HG03175 (cell line): ENCODE results near the gene SDHAF3.
A peak's percentile ranks its signal among the peaks of the same experiment; 100 is the strongest.
"Not testable (repeated sequence)": the region's sequence is repeated elsewhere in the genome, so short reads cannot be mapped to it uniquely, and the experiment has no call there.

Source experiments
- ATAC-seq: cut with Tn5 transposase; IDR thresholded peaks from one replicate; pipeline ENCODE4 v1.9.1; 2021; ENCODE audit warnings: mild to moderate bottlenecking, moderate library complexity; ENCODE audit not compliant: unreplicated experiment

SDHAF3 gene

DNA sequence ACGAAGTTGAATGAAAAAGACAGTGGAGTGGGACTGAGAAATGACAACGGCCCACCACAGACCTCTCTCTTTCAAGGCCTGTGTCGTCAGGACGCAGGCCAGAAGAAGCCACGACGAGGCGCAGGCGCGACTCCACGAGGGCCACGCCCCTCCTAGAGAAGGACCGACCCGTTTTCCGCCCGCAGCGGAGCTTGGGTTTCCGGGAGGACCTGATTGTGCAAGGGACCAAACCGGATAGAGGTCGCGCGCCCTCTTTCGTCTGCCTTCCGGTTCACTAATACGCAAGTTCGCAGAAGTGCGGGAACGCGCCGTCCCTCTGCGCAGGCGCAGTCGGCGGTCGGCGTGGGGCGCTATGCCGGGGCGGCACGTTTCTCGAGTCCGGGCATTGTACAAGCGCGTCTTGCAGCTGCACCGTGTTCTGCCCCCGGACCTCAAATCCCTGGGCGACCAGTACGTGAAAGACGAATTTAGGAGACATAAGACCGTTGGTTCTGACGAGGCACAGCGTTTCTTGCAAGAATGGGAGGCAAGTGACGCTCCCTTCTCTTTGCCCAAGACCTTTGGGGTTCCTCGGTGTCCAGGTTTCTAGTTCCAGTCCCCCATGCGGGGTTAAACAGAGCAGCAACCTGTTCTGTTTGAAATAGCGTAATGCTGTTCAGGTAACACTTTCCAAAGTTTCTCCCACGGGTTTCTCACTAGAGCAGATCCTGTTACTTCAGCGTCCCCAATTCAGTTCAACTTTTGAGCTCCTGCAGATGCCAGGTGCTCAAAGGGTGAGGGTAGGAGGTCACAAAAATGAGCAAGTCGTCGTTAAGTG is at the start of gene SDHAF3:
Gene SDHAF3 (plus strand): TSS at position 327 of the 817 bp plus-strand sequence. CDS start 26 bp downstream, at position 353.
- ATAC-seq = peak; percentile 92

DNA sequence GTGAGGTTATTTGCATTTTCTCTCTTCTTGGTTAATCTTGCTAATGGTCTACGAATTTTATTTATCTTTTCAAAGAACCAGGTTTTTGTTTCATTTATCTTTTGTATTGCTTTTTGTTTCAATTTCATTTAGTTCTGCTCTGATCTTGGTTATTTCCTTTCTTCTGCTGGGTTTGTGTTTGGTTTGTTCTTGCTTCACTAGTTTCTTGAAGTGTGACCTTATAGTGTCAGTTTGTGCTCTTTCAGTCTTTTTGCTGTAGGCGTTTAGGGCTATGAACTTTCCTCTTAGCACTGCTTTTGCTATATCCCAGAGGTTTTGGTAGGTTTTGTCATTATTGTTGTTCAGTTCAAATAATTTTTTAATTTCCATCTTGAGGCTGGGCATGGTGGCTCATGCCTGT is 45.5 kb upstream of the SDHAF3 start:
- ATAC-seq = not testable (repeated sequence)

DNA sequence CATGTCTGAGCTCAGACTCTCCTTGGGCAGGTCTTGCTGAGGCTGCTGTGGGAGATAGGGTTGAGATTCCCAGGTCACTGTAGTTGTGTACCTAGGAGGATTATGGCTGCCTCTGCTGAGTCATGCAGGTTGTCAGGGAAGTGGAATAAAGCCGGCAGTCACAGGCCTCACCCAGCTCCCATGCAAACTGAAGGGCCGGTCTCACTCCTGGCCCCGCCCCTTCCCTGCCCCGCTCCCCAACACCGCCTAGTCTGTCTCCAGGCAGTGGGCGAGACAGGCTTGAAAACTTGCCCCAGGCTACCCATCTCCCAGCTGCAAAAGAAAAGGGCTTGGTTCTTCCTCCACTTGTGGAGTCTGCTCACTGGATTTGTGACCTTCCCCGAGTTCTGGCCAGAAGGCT is 41.6 kb upstream of the SDHAF3 start:
- ATAC-seq = no peak

DNA sequence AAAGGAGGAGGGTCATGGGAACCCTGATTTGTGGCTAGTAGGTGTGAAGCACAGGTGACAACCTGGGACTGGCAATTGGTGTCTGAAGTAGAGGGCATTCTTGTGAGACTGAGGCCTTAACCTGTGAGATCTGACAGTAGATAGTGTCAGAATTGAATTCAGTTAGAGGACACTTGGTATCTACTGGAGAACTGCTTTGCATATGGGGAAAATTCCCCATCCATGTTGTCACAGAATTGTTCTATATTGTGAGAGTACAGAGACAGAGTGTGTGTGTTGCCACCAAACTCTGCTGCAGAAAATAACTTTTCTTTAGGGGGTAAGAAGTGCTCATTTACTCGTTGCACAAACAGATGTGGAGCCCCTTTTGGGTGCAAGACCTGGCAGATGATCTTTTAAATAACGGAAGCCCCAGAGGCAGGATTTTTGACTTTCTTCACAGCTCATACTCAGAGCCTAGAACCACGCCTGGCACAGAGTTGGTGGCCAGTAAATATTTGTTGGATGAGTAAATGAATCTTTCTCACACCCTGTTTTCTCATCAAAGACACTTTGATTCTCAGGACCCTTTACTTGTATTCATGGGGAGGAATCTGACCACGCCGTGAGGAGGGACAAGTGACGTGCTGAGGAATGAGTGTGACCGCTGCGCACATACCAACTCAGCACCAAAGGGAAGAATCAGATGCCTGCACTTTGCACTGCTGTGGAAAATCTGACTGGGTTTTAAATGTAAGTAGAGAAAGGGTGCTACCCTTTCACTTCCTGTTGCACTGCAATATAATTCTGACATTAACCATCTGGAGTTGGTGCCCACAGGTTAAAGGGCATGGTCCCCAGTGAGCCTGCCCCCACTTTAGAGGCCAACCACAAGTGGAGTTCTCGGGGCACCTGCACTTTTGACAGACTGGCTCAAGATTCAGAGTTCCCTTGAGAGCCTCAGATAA is 39.2 kb upstream of the SDHAF3 start:
- peak; percentile 76 for ATAC-seq

DNA sequence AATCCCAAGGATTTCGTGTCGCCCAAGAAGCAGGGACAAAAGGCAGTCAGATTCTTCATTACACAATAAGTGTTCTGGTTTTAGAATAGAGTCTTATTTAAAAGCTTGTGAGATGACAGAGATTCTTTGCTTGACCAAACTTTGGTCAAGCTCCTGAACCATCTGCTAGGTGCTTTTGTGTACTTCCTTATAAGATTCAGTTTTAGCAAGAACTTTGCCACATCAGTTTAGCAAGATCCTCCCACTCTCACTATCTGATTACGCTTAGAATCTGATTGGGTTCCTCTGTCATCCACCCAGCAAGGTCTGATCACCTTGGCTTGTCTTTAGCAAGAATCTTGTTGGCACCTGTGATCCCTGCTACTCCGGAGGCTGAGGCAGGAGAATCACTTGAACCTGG is 38.2 kb upstream of the SDHAF3 start:
- no peak for ATAC-seq

DNA sequence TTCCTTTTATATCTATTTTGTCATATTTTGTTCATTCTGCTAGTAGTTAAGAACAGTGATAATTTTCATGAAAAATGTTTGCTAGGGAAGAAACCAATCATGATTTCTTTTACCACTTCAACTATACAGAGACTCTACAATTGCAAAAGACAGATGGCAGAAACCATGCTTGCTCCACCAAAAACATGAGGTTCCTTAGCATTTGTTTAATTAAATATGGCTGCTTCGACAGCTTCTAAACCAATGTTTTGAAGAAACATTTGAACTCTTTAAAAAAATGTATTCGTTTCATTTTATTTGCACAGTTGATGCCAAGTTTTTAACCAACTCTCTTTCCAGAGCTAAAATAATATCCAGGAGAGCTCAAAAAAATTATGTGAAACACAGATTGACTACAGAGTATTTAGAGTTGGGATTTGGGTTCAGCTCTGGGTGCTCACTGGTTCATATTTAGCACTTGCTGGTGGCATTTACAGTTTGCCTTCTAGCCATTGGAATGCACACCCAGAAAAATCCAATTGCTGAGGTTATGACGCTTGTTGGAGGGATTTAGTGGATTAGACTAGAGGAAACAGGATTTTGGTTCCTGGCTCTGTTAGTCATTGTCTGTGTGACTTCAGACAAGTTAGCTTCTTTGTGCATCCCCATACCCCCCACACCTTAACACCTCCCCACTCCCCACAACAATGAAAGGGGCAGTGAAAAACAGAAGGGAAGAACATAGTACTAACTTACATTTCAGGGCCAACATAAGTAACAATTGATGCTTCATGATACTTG is 35.8 kb upstream of the SDHAF3 start:
- no peak for ATAC-seq

DNA sequence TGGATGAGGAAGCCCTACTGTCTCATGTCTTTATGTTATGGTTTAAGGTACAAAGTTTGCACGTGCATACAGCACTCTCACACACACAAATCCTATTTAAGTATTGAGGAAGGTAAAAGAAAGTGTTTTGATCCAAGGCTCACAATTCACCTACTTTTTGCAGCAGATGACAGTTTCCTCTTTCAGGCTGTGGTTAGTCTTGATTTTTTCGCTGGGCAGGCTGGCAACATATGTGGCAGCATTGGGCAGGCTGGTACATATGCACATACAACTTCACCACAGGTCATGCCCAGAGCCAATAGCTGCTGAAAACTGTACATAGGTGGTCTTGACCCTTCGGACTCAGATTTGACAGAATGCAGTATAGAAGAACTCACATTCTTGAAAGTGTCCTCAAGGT is 29.1 kb upstream of the SDHAF3 start:
- no peak for ATAC-seq

DNA sequence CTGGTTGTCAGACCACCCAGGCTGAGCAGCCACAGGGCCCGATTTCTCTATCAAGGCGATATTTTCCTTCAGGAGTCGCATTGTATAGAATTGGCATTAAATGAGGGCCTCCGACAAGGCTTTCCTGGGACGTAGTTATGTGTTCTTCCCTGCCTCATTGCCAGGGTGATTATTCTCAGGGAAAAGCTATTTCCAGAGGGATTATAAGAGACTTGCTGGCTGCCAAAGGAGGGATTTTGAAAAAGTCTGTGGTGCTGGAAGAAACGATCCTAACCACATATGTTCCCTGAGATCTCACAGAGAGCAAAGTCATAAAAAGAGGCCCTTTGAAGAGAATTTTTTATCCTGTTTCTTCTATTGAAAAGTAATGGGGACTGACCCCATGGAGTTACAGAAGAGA is 27.7 kb upstream of the SDHAF3 start:
- no peak for ATAC-seq

DNA sequence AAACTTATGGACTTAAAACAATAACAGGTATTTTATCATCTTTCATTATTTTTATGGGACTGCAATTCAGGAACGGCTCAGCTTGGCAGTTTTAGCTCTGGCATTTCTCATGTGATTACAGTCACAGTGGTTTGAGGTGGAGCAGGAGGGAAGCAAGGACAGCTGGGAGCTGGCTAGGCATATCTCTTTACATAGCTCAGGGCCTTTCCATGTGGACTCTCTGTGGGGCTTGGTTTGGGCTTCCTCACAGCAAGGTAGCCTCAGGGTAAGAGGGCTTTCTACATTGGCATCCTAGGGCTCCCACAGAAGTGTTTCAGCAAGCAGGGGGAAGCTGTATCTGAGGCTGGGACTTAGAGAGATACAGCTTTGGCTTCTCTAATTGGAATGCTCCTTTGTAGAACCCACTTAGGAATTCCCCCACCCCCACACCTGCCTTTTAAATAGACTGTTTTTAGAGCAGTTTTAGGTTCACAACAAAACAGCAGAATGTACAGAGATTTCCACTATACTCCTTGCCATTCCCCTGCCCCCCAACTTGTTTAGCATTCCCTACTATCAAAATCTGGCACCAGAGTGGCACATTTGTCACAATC is 26.6 kb upstream of the SDHAF3 start:
- no peak for ATAC-seq

DNA sequence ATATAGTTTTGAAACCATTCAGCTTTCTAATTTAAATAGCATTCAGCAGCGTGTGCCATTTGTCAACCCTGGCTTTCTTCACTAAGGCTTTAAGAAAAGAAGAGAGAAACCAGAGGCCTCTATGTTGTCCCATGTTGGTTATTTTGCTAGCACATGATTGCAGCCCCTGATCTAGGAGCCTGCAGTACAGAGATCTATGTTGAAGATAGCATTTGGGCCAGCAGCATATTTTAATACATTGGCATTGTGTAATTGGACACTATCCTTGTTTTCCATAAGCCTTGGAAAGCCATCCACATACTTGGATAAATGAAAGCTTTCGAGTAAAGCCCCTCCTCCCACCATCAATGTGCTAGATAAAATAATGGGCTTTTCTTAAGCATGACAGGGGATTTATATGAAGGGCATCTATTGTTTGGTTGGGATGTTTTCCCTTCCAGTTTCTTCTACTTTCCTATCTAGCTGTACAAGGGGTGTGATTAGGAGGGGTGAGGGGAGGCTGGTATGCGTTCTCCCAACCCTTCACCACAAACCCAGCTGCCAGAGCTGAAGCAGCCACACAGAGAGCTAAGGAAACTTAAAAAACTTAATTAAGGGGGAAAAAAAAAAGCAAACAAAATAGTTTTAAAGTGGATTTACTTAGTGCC is 23.1 kb upstream of the SDHAF3 start:
- no peak for ATAC-seq

DNA sequence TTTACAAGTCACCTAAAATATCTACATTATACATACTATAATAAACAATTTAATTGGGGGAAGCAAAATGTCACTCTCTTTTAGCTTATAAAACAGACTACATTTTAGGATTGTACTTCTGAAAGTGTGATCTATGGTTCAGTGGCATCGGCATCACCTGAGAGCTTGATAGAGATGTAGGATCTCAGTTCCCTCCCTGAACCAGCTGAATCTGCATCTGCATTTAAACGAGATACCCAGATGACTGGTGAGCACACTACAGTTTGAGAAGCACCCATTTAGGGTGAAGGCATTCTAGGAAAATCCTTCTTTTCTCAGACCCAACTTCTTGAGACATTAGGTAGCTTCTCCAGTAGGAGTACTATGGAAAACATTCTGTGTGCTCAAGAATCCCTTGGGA is 21.5 kb upstream of the SDHAF3 start:
- ATAC-seq = no peak

DNA sequence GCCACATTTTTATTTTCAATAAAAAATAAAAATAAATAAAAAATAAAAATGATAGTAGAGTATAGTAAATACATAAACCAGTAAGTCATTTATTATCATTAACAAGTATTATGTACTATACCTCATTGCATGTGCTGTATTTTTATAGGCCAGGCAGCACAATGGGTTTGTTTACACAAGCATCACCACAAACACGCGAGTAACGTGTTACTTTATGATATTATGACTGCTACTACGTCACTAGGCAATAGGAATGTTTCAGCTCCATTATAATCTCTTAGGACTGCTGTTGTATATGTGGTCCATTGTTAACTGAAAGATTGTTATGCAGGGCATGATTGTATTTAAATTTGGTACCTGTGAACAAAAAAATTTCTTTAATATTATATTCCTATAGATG is 20.8 kb upstream of the SDHAF3 start:
- ATAC-seq = no peak

DNA sequence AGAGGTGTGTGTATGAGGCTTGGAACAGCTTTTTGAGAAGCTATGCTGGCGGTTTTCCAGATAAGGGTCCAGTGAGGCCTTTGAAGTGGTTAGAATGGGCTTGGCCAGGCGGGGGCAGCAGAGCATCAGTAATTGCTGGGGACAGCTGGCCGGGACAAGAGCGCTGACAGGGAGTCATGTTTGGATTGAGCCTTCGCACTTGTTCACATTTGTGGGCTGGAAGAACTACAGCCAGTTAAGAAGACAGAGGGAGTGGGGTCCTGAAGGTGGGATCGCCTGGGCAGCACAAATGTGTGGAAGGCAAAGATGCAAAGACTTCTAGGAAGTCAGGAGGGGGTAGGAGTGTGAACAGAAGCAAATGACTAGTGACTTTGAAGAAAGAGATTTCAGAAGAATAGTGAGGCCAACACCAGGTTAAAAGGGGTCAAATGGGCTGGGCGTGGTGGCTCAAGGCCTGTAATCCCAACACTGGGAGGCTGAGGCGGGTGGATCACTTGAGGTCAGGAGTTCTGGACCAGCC is 12.7 kb upstream of the SDHAF3 start:
- ATAC-seq = peak; percentile 97

DNA sequence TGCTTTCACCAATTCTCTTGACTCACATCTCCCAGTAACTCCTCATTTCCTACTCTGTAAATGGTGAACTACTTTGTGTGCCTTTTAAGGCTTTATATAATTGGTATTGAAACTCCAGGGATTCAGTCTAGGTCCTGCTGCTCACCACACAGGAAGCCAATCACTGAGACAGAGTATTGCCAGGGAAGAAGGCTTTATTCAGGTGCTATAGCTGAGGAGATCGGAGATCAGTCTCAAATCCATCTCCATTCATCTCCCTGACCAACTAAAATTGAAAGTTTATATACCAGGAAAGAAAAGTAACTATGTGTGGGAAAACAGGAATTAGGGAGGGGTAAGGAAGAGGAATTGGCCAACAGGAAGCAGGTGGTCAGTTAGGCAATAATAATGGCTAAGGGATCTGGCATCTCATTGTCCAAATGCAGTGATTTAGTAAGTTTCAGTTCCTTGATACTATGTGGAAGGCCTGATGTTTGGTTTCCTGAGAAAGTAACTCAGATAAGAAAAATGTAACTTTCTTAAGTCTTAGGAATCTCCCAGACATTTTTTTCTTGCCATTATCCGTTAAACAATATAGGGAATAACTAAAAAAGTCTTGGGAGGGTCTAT is 10.2 kb upstream of the SDHAF3 start:
- no peak for ATAC-seq

DNA sequence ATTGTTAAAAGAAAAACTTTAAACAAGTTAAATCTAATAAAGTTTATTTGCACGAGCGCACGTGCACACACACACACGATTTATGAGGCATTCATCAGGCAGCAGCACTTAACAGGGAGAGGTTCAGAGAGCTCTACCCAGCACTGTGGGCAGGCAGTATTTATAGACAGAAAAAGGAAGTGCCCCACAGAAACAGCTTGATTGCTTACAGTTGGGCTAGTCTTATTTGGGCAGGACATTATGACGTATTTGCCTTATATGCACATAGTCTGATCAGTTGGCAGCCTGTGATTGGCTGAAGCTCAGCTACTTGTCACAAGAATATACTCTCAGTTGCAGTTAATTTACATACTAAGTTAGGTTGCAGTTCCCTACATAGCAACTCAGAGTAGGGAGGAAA is 1.2 kb upstream of the SDHAF3 start:
- ATAC-seq = peak; percentile 29

DNA sequence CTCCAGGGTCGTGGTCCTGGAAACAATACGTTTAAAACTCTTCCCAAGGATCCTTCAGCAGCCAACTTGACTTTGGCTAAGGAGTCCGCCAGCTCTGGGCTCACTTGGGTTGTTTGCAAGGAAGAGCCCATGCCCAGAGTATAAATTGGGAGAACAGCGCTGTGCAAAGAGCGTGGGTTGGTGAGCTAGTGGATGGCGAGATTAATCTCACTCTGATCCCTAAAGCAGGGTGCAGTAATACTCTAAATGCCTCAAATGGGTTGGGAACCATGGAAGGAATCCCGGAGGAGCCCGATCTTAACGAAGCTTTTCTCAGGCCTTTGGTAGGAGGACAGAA is 495 bp upstream of the SDHAF3 start:
- no peak for ATAC-seq

DNA sequence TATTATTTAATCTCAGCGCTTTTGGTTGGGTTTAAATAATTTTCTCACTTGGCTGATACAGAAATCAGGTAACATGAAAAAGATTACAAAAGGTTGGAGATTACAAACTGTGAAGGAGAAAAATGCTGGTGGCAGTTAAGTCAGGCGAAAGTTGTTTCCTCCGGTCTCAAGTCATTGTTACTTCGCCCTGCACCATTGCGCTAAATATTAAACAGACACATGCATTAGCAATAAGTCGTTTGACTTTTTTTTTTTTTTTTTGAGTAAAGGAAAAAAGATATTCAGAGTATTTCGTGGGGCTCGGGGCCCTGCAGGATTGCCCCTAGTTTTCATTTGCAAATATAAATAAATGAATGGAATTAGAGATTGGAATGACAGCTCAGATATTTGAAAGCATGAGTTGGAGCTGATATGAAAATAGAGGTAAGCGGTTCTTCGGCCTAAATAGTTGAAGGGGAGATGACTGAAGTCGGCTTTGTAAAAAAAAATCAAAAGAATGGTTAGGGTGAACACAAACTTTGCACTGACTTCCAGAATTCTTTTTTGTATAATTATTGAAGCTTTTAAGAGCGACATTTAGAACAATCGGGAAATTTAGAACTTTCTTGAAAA is 914 bp downstream of the SDHAF3 start:
- ATAC-seq = no peak

DNA sequence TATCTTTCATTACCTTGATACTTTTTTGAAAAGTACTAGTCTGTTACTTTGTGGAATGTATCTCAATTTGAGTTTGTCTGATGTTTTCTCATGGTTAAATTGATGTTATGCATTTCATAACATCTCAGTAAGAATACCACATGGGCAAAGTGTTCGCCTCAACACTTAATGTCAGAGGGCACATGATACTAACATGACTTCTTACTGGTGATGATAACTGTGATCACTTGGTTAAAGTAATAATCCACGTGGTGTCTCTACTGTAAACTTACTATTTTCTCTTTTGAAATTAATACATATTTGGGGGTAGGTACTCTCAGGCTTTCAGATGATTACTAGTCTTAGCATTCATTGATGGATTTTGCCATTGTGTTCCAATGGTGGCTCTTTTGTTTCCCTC is 2.2 kb downstream of the SDHAF3 start:
- no peak for ATAC-seq

DNA sequence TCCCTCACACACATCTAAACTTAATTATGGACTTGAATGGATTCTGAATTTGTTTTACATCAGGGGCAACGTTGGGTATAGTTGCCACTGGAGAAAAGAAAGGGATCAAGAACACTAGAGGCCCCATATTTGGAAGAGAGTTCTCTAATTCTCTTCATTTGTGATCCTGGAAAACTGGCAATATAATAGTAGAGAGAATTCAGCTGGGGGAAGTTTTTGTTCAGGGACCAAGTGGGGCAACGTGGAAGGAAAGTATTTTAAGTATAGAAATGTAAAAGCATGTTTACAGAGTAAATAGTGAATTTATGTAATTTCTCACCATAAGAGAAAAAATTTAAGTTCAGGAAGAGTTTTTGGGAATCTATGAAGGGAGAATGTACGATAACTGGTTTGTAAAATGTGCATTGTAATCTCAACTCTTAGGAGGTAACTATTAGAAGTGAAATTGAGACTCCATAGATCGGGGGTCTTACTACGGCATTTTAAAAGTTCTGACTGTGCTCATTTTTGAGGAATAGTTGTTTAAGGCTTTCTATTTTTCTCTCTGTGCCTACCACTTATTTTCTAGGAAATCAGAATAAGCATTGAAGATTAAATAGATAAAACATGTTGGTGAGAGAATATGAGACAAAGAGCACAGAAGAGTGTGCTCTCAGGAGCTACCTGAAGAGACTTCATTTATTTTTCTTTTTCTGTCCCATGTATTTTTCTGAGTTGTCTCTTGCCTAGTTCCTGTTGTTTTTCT is 3.4 kb downstream of the SDHAF3 start:
- ATAC-seq = no peak
